ENCODE data around the gene TCERG1. TPM values are rescaled to one million over a fixed set of nuclear protein-coding genes. Genes with fewer than 3 reads are reported as not detected.

Gene TCERG1
- total RNA-seq, 1 experiment from 2014 or later: 142 TPM

DNA sequence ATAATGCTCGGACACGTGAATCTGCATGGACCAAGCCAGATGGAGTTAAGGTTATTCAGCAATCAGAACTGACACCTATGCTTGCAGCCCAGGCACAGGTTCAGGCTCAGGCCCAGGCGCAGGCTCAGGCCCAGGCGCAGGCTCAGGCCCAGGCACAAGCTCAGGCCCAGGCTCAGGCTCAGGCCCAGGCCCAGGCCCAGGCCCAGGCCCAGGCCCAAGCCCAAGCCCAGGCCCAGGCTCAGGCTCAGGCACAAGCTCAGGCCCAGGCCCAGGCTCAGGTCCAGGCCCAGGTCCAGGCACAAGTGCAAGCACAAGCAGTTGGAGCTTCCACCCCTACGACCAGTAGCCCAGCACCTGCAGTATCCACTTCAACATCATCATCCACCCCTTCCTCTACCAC lies 11.8 kb downstream of the TCERG1 start:
- TF ChIP-seq, protein P1, sequence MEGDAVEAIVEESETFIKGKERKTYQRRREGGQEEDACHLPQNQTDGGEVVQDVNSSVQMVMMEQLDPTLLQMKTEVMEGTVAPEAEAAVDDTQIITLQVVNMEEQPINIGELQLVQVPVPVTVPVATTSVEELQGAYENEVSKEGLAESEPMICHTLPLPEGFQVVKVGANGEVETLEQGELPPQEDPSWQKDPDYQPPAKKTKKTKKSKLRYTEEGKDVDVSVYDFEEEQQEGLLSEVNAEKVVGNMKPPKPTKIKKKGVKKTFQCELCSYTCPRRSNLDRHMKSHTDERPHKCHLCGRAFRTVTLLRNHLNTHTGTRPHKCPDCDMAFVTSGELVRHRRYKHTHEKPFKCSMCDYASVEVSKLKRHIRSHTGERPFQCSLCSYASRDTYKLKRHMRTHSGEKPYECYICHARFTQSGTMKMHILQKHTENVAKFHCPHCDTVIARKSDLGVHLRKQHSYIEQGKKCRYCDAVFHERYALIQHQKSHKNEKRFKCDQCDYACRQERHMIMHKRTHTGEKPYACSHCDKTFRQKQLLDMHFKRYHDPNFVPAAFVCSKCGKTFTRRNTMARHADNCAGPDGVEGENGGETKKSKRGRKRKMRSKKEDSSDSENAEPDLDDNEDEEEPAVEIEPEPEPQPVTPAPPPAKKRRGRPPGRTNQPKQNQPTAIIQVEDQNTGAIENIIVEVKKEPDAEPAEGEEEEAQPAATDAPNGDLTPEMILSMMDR (conservative IDR thresholded peaks at IDR 0.05; ENCODE audit: low read depth, low read length): no peak
- TF ChIP-seq EZH2 (IDR thresholded peaks at IDR 0.05; ENCODE audit: borderline replicate concordance, low read depth, low read length, poor library complexity, severe bottlenecking): no peak
- H3K4me1 ChIP-seq (ENCODE audit: insufficient read depth, low read length, poor library complexity, severe bottlenecking): peaks cover 12% of the 10 kb centered on the region
- no TSS peak for BruUV-seq (replicated peaks)
- intact Hi-C loops (cut with micrococcal nuclease; ENCODE audit: unreplicated experiment): no loop called here
- POLR2A ChIA-PET (ENCODE audit: low non-redundant PET): no interaction called here
- no peak overlapping the region for H3K27ac ChIP-seq (ENCODE audit: low read depth, low read length, poor library complexity, severe bottlenecking)
- peaks cover 90% of the 10 kb centered on the region for H3K36me3 ChIP-seq (ENCODE audit: insufficient read depth, low read length, poor library complexity, severe bottlenecking)
- H3K4me3 ChIP-seq (ENCODE audit: low read depth, low read length, poor library complexity, severe bottlenecking): no peak overlapping the region
- no peaks in the 10 kb centered on the region for H3K27me3 ChIP-seq (replicated peaks; ENCODE audit: insufficient read depth, low read depth, low read length, poor library complexity)
- no peaks in the 10 kb centered on the region for H3K9me3 ChIP-seq (ENCODE audit: low read depth, low read length, poor library complexity, severe bottlenecking)
- CTCF ChIA-PET: no interaction called here
- no peak for DNase-seq (ENCODE audit: low spot score)

- CTCF ChIA-PET: no interaction called here
- no peak for TF ChIP-seq EZH2 (IDR thresholded peaks at IDR 0.05; ENCODE audit: borderline replicate concordance, low read depth, low read length, poor library complexity, severe bottlenecking)
- TF ChIP-seq, protein P1 (conservative IDR thresholded peaks at IDR 0.05; ENCODE audit: low read depth, low read length): no peak
- H3K9me3 ChIP-seq (ENCODE audit: low read depth, low read length, poor library complexity, severe bottlenecking): no peaks in the 10 kb centered on the region
- H3K4me3 ChIP-seq (ENCODE audit: low read depth, low read length, poor library complexity, severe bottlenecking): no peak overlapping the region
- intact Hi-C loops (cut with micrococcal nuclease; ENCODE audit: unreplicated experiment): no loop called here
- peak; percentile 43 for DNase-seq (ENCODE audit: low spot score)
- H3K36me3 ChIP-seq (ENCODE audit: insufficient read depth, low read length, poor library complexity, severe bottlenecking): peaks cover 86% of the 10 kb centered on the region
- H3K27me3 ChIP-seq (replicated peaks; ENCODE audit: insufficient read depth, low read depth, low read length, poor library complexity): no peaks in the 10 kb centered on the region
- H3K4me1 ChIP-seq (ENCODE audit: insufficient read depth, low read length, poor library complexity, severe bottlenecking): peaks cover 13% of the 10 kb centered on the region
- BruUV-seq (replicated peaks): no TSS peak
- H3K27ac ChIP-seq (ENCODE audit: low read depth, low read length, poor library complexity, severe bottlenecking): peak overlapping the region; percentile 50
- POLR2A ChIA-PET (ENCODE audit: low non-redundant PET): no interaction called here
Measured at GRCh38 chr5:146461319-146461718, 14.2 kb downstream of the TCERG1 start.

DNA sequence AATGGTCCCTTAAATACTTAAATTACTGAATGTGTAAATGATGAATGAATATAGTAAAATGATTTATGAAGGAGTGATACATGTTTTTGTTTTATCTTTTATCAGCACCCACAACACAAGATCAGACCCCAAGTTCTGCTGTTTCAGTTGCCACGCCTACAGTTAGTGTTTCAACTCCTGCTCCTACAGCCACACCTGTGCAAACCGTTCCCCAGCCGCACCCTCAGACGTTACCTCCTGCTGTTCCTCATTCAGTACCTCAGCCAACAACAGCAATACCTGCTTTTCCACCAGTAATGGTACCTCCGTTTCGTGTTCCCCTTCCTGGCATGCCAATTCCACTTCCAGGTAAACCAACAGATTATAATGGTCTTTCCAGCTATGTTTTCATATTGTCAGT lies 16.3 kb downstream of the TCERG1 start:
- H3K27ac ChIP-seq (ENCODE audit: low read depth, low read length, poor library complexity, severe bottlenecking): no peak overlapping the region
- BruUV-seq (replicated peaks): no TSS peak
- H3K36me3 ChIP-seq (ENCODE audit: insufficient read depth, low read length, poor library complexity, severe bottlenecking): peaks cover 85% of the 10 kb centered on the region
- intact Hi-C loops (cut with micrococcal nuclease; ENCODE audit: unreplicated experiment): no loop called here
- ChIA-PET CTCF (interaction anchor here (0.6 kb wide), 1 partner anchor 170 kb away, joined by 3 read pairs; no protein-coding TSS in a partner anchor), POLR2A (ENCODE audit: low non-redundant PET) (no interaction called here)
- H3K4me1 ChIP-seq (ENCODE audit: insufficient read depth, low read length, poor library complexity, severe bottlenecking): peaks cover 17% of the 10 kb centered on the region
- DNase-seq (ENCODE audit: low spot score): no peak
- TF ChIP-seq EZH2 (IDR thresholded peaks at IDR 0.05; ENCODE audit: borderline replicate concordance, low read depth, low read length, poor library complexity, severe bottlenecking): no peak
- TF ChIP-seq, protein P1 (conservative IDR thresholded peaks at IDR 0.05; ENCODE audit: low read depth, low read length): no peak
- H3K9me3 ChIP-seq (ENCODE audit: low read depth, low read length, poor library complexity, severe bottlenecking): no peaks in the 10 kb centered on the region
- no peaks in the 10 kb centered on the region for H3K27me3 ChIP-seq (replicated peaks; ENCODE audit: insufficient read depth, low read depth, low read length, poor library complexity)
- H3K4me3 ChIP-seq (ENCODE audit: low read depth, low read length, poor library complexity, severe bottlenecking): no peak overlapping the region
